Fibroblast of skin of back (primary cell): ENCODE measurements around the gene NUDCD3.

Source experiments
- DNase-seq: peaks from one replicate; pipeline ENCODE4 v3.0.0-alpha.2; 2013

Gene NUDCD3

DNA sequence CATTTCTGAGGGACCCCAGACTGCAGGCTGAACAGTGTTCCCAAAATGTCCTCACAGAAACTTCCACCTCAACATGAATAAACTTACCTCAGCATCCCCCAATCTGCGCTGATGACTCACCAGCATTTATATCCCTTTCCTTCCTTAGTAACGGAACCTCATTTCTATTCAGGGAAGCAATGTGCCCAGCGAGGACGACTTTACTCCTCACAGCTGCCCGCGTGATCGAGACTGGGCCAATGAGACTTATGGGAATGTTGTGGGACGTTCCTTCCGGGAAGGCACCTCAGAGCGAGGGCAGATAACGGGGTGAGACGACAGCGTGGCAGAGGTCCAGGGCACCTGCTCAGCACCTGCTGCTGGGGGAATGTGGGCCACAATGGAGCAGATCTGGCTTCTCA lies 91.9 kb downstream of the NUDCD3 start:
- no peak for DNase-seq

GRCh38 chr7:44396931-44397545 lies 93.4 kb downstream of the NUDCD3 start:
- DNase-seq, result no peak

DNA sequence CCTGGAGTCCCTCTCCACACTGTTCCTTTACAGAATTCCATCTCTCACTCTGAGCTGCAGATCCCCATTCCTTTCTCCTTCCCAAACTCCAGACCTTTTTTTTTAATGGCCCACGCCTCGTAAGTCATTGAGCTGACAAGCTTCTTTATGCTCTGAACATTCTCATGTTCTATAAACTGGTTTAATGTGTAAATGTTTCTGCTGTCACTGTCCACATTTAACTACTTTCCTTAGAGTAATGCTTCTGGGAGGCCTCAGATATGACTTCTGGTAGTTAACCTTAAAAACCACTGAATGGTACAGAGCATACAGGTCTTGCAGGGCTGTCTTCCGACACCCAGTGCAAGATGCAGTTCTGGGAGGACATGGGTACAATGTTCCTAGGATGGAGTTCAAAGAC lies 94.0 kb downstream of the NUDCD3 start:
- DNase-seq, result no peak

GRCh38 chr7:44395067-44395466 lies 95.4 kb downstream of the NUDCD3 start:
- DNase-seq, result no peak

DNA sequence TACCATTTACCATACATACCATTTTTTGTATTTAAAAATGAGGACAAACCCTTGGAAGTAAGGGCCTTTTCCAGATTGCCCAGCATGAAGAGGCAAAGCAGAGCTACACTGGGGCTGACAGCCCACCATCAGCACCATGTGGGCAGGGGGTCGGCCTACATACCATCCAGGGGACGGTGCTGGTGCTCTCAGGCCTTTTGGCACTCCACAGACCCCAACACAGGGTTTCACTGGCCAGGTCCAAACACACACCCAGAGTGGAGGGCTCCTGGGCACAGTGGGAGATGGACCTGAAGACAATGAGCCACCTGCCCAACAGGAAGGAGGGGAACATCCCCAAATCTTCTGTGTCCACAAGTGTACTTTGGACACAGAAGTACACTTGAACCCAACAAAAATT lies 95.8 kb downstream of the NUDCD3 start:
- DNase-seq, result no peak

- DNase-seq, result no peak
Observed at GRCh38 chr7:44394112-44394447, 96.4 kb downstream of the NUDCD3 start.

GRCh38 chr7:44393238-44394111 lies 97.0 kb downstream of the NUDCD3 start:
- no peak for DNase-seq

DNA sequence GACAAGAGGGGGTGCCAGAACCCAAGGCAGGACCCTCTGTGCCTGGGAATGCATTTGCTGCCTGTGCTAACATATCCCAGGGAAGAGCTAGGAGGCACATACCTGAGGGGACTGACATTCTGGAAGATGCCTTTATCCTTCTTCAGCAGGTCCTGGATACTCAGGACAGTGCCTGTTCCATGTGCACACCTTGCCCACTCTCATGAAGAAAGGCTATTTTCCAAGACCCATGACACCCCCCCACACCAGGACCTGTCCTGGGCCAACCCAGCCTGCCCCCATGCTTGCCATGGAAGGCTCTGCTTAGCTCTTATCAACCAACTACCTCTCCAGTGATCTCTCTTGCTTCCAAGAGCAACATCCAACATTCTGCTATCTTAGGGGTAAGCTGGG lies 97.8 kb downstream of the NUDCD3 start:
- DNase-seq, result no peak

- DNase-seq, result no peak
Observed at GRCh38 chr7:44391746-44392617, 98.5 kb downstream of the NUDCD3 start.

GRCh38 chr7:44391171-44391570 lies 99.3 kb downstream of the NUDCD3 start:
- no peak for DNase-seq

GRCh38 chr7:44390701-44391100 lies 99.8 kb downstream of the NUDCD3 start:
- no peak for DNase-seq

- no peak for DNase-seq
Observed at GRCh38 chr7:44388089-44388970, 102.1 kb downstream of the NUDCD3 start.

DNA sequence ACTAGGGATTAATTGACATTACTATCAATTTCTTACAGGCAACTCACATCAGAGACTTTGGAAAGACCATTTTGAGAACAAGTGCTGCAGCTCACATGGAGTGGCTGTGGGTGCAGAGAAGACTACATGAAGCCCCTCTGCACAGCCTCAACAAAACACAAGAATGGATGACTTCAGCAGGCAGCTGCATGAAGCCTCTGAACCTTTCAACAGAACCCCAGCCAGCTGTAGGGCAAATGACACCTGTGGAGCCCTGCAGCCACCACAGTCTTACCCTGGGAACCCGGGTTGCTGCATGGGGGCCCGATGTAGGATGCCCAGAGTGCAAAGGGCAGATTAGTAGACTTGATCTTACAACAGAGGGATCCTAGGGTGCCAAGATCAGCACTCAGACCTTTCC lies 103.1 kb downstream of the NUDCD3 start:
- no peak for DNase-seq

DNA sequence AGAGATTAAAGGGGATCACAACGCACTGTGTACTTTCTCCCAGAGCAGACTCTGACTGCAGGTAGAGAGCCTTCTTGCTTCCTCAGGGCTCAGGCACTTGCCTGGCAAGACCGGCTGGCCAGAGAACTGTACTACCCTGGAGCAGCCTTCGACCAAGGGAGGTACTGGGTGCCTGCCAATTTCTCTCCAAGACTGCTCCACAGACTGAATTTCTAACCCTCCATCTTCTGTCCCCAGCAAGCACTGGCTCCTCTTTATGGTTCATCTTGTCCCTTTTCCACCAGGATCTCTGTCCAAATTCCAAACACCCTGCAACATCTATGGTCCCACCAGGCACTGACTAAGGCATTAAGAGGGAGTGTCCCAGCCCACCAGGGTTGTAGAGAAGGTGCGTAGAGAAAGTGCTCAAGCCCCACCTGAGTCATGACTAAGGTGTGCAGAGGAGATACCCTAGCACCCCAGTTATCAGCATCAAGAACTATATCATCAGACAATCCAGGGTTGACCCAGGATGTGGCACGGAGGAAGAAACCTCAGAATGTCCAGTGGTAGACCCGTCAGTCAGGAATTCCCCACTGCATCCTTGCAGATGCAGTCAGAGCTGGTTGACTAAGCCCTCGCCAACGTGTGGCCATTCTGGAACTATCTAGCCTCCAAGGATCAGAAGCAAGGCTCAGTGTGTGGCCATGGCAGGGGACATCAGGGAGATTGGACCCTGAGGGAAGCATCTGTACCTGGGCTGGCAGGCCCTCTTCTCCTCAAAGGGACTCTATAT lies 104.1 kb downstream of the NUDCD3 start:
- DNase-seq, result no peak

GRCh38 chr7:44385434-44386138 lies 104.9 kb downstream of the NUDCD3 start:
- DNase-seq, result no peak

- no peak for DNase-seq
Observed at GRCh38 chr7:44384586-44385433, 105.6 kb downstream of the NUDCD3 start.

DNA sequence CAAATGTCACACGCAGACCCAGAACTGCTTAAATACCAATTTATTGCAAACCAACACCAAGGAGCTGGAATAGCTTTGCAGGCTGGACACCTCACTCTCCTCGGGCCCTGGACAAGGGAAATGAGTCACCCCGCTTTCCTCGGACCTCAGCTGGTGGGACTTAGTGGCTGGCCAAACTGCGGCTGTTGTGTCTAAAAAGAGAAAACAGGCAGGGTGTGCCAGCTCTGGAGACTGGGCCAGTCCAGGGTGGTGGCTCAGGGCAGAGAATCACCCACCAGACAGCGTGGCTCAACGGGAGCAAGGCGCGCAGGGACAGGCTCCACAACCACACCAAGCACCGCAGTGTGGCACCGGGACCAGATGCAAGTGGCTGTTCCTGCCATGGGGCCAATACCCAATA lies 106.9 kb downstream of the NUDCD3 start:
- DNase-seq, result peak; percentile 12

GRCh38 chr7:44382459-44383265 lies 107.8 kb downstream of the NUDCD3 start:
- DNase-seq, result no peak
